ENCODE results near the gene MUC20.
"Not testable (repeated sequence)": the region's sequence is repeated elsewhere in the genome, so short reads cannot be mapped to it uniquely, and the experiment has no call there.

- not testable (repeated sequence) for TF ChIP-seq CTCF (IDR thresholded peaks at IDR 0.05); REST (IDR thresholded peaks at IDR 0.05; ENCODE audit: insufficient read depth in 1 of 2, low read depth in 2 of 2, low read length in 1 of 2)
Observed at GRCh38 chr3:195671283-195671682, 49.5 kb upstream of the MUC20 start.
